Psoas muscle (tissue), 8 donors: ENCODE data around the gene LATS2. TPM values are rescaled to one million over a fixed set of nuclear protein-coding genes. Genes with fewer than 3 reads are reported as not detected.
A peak's percentile ranks its signal among the peaks of the same experiment; 100 is the strongest.

Experiments
- ATAC-seq, 4 donors: fragments of 200-7000 bp; cut with Tn5 transposase; one replicate each; pipeline ENCODE4 v1.9.1; 2020; ENCODE audit warnings: moderate library complexity in 3 of 4, mild to moderate bottlenecking in 2 of 4
- DNase-seq, 2 donors: peaks; one replicate each; pipeline ENCODE4 v3.0.0-alpha.2; 2020
- H3K27ac ChIP-seq: fragments of 200-600 bp; one replicate; pipeline ENCODE4 v1.8.0; 2022
- H3K27me3 ChIP-seq, 3 donors: fragments of 200-600 bp in 1 of 3; one replicate each; pipeline versions ENCODE4 v1.6.1 to v1.8.0; 2013 to 2022; ENCODE audit warnings: low read length in 2 of 3, mild to moderate bottlenecking in 2 of 3, moderate library complexity in 1 of 3; ENCODE audit not compliant: insufficient read depth in 3 of 3
- H3K36me3 ChIP-seq, 2 donors: fragments of 200-600 bp in 1 of 2; one replicate each; pipeline versions ENCODE4 v1.6.1 to v1.8.0; 2013 to 2022; ENCODE audit warnings: low read depth in 1 of 2, mild to moderate bottlenecking in 1 of 2, moderate library complexity in 1 of 2; ENCODE audit not compliant: insufficient read depth in 1 of 2
- H3K4me1 ChIP-seq: fragments of 200-600 bp; one replicate; pipeline ENCODE4 v1.8.0; 2022
- H3K4me3 ChIP-seq: fragments of 200-600 bp; one replicate; pipeline ENCODE4 v1.8.0; 2022; ENCODE audit warnings: mild to moderate bottlenecking
- H3K9me3 ChIP-seq: fragments of 200-600 bp; one replicate; pipeline ENCODE4 v1.8.0; 2022
- WGBS, 3 donors: extraction: QIAGEN DNeasy Blood & Tissue Kit; methylation state at CpG; one replicate each; pipeline versions ENCODE4 v1.1.6 to v1.1.7; 2013; 5-methylcytosine and 5-hydroxymethylcytosine counted together
- intact Hi-C, 2 donors: fragments of 100-400 bp; cut with DNase I; formaldehyde crosslinking; loops; one replicate each; pipeline versions ENCODE4 v1.11.0 to v1.14.2; 2022
- polyA plus RNA-seq, 3 donors: library from polyadenylated mRNA; stranded (reverse); fragments of 200-250 nt; gene quantifications; one replicate each; pipeline ENCODE4 v1.2.3, GENCODE V29; 2013
- total RNA-seq, 4 donors: library from RNA; stranded (reverse); fragmentation: NEBNext Ultra II Directional in 2 of 4; extraction: Animal tissue kit (Norgen Biotek cat#: 25700) in 2 of 4; gene quantifications; one replicate each; pipeline versions ENCODE4 v1.2.1 to v1.2.4, GENCODE V29; 2021 to 2023
- TF ChIP-seq, protein P1 (sequence below): fragments of 200-600 bp; IDR thresholded peaks from one replicate; pipeline ENCODE4 v1.8.0; 2022; ENCODE audit warnings: antibody characterized with exemption
- donor health status: healthy with polysubstance abuse.
- donor health status: DM: no; HTN: no; CAD: no; lungs with moderate emphysema.
- donor health status: Bipolar disorder and iron deficiency.
- donor health status: healthy.
- donor health status: DM: yes; HTN: yes; CAD: no.
- donor health status: DM: no; HTN: no; CAD: no.
- donor health status: DM: no; HTN: no; CAD: no.
- donor health status: DM: yes; HTN: yes; CAD: no.

The LATS2 gene
- total and polyA plus RNA-seq, 7 donors = 6.0 to 27.4 (median 23.7) TPM

DNA sequence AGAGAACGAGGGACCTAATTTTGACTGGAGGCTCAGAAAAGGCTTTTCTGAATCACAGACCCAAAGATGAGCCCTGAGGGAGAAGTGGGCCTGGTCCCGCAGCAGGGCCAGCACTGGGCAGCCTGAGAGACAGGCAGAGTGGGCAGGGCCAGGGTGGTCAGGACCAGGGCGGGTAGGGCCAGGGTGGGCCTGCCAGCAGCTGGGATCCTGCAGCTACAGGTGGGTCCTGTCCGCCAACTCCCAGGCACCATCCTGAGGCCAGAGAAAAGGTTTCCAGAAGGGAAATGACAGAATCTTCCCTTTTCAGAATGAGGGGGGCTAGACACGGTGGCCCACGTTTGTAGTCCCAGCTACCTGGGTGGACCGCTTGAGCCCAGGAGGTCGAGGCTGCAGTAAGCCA, 23.7 kb downstream of the LATS2 start:
- intact Hi-C loops = no loop called here
- ATAC-seq (no peak), DNase-seq (no peak)
- Histone ChIP-seq H3K9me3 (no peaks in the 10 kb centered on the region), H3K4me1 (peaks cover 75% of the 10 kb centered on the region), H3K4me3 (no peak overlapping the region), H3K27me3 (no peaks in the 10 kb centered on the region), H3K36me3 (peaks cover 0 to 14% of the 10 kb centered on the region in 2 donors), H3K27ac (peak overlapping the region; percentile 9)
- TF ChIP-seq, protein P1, sequence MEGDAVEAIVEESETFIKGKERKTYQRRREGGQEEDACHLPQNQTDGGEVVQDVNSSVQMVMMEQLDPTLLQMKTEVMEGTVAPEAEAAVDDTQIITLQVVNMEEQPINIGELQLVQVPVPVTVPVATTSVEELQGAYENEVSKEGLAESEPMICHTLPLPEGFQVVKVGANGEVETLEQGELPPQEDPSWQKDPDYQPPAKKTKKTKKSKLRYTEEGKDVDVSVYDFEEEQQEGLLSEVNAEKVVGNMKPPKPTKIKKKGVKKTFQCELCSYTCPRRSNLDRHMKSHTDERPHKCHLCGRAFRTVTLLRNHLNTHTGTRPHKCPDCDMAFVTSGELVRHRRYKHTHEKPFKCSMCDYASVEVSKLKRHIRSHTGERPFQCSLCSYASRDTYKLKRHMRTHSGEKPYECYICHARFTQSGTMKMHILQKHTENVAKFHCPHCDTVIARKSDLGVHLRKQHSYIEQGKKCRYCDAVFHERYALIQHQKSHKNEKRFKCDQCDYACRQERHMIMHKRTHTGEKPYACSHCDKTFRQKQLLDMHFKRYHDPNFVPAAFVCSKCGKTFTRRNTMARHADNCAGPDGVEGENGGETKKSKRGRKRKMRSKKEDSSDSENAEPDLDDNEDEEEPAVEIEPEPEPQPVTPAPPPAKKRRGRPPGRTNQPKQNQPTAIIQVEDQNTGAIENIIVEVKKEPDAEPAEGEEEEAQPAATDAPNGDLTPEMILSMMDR = no peak
- 73 to 82% (median 79%) methylated on average over 8 of the region's 8 CpGs for WGBS, 3 donors

DNA sequence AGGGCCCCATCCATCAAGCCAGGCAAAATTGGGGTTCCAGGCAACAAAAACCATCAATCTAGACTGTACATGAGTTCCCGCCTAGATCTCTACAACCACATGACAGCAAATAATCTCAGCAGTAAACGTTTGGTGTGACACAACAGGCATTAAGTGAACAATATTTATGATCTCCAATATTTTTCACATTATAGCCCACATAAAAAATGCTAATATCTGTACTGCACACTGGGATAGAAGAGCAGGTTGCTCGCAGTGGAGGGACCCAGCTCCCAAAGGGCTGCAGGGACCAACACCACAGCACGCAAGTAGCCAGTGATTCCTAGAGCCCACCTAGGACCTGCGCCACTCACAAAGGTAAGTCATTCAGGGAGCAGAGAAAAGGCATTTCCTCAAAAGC, 25.9 kb downstream of the LATS2 start:
- H3K27ac ChIP-seq = peak overlapping the region; percentile 84
- H3K9me3 ChIP-seq = no peaks in the 10 kb centered on the region
- no peak overlapping the region for H3K4me3 ChIP-seq
- TF ChIP-seq, protein P1 = no peak
- DNase-seq = no peak
- ATAC-seq = no peak
- peaks cover 0 to 8% of the 10 kb centered on the region in 2 donors for H3K36me3 ChIP-seq
- intact Hi-C loops = no loop called here
- peaks cover 75% of the 10 kb centered on the region for H3K4me1 ChIP-seq
- WGBS, 3 donors = 64 to 70% (median 69%) methylated on average over 5 of the region's 5 CpGs
- H3K27me3 ChIP-seq = no peaks in the 10 kb centered on the region

DNA sequence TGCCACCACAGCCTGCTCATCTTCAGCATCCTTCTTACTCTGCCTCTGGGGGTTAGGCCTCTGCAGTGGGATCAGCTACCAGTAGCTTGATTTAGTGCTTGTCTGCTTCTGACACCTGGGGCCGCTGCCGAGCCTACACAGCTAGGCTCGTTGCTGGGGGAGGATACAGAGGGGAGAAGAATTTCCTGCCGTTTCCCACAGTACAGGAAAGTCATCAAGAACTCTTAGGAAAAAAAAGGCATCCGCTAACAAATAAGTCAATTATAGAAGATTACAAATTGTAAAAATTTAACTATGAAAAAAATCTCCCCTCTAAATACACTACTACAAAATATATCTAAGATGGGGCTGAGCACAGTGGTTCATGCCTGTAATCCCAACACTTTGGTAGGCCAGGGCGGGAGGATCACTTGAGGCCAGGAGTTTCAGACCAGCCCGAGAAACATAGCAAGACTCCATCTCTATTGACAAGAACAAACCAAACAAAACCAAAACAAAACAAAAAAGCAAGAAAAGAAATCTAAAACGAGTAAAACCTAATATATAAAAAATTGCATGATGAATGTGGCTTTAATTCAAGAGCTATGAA, 26.7 kb downstream of the LATS2 start:
- intact Hi-C loops = no loop called here
- DNase-seq (no peak), ATAC-seq (peak; percentile 69 to 76 (median 74))
- Histone ChIP-seq H3K36me3 (peaks cover 0 to 8% of the 10 kb centered on the region in 2 donors), H3K9me3 (no peaks in the 10 kb centered on the region), H3K27me3 (no peaks in the 10 kb centered on the region), H3K27ac (peak overlapping the region; percentile 84), H3K4me1 (peaks cover 68% of the 10 kb centered on the region), H3K4me3 (peak overlapping the region; percentile 43)
- 30 to 37% (median 36%) methylated on average over 8 of the region's 8 CpGs for WGBS, 3 donors
- TF ChIP-seq, protein P1 = peak; percentile 39

- Histone ChIP-seq H3K9me3 (no peaks in the 10 kb centered on the region), H3K36me3 (peaks cover 0 to 5% of the 10 kb centered on the region in 2 donors), H3K27me3 (no peaks in the 10 kb centered on the region), H3K4me3 (peak overlapping the region; percentile 43), H3K4me1 (peaks cover 61% of the 10 kb centered on the region), H3K27ac (peak overlapping the region; percentile 84)
- WGBS, 3 donors = 27 to 45% (median 28%) methylated on average over 13 of the region's 13 CpGs
- intact Hi-C loops = no loop called here
- no peak for DNase-seq
- TF ChIP-seq, protein P1 = no peak
- peak; percentile 71 to 77 (median 74) for ATAC-seq
Observed at GRCh38 chr13:21033856-21034602, 27.4 kb downstream of the LATS2 start.
